HG02938 (cell line): ENCODE results near the gene ERICH4.
A peak's percentile ranks its signal among the peaks of the same experiment; 100 is the strongest.
"Not testable (repeated sequence)": the region's sequence is repeated elsewhere in the genome, so short reads cannot be mapped to it uniquely, and the experiment has no call there.

ENCODE experiments used
- ATAC-seq: cut with Tn5 transposase; IDR thresholded peaks from one replicate; pipeline ENCODE4 v1.9.1; 2021; ENCODE audit warnings: mild to moderate bottlenecking, moderate library complexity; ENCODE audit not compliant: unreplicated experiment

ERICH4 gene

GRCh38 chr19:41442473-41443355 is at the start of gene ERICH4:
Gene ERICH4, plus strand, starts transcription at chr19:41443156. Its CDS starts 14 bp downstream, at chr19:41443170.
- ATAC-seq: no peak

GRCh38 chr19:41395355-41395754 is 47.6 kb upstream of the ERICH4 start:
- no peak for ATAC-seq

GRCh38 chr19:41397086-41398049 is 45.6 kb upstream of the ERICH4 start, which contains the start of the genes BCKDHA and EXOSC5:
Gene BCKDHA, plus strand, starts transcription at chr19:41397818. Its CDS starts 10 bp downstream, at chr19:41397828.
Gene EXOSC5, minus strand, starts transcription at chr19:41397359. Its CDS starts 31 bp downstream, at chr19:41397328.
- peak; percentile 74 for ATAC-seq

- no peak for ATAC-seq
Measured at GRCh38 chr19:41398050-41398418, 44.9 kb upstream of the ERICH4 start.

GRCh38 chr19:41398598-41398997 is 44.4 kb upstream of the ERICH4 start:
- no peak for ATAC-seq

- ATAC-seq: no peak
Measured at GRCh38 chr19:41399091-41399490, 43.9 kb upstream of the ERICH4 start.

GRCh38 chr19:41399525-41399924 is 43.4 kb upstream of the ERICH4 start:
- ATAC-seq: no peak

- no peak for ATAC-seq
Measured at GRCh38 chr19:41401483-41401882, 41.5 kb upstream of the ERICH4 start.

GRCh38 chr19:41402010-41402409 is 40.9 kb upstream of the ERICH4 start:
- no peak for ATAC-seq

- no peak for ATAC-seq
Measured at GRCh38 chr19:41403181-41403970, 39.6 kb upstream of the ERICH4 start.

GRCh38 chr19:41405776-41406175 is 37.2 kb upstream of the ERICH4 start:
- no peak for ATAC-seq

GRCh38 chr19:41407271-41407670 is 35.7 kb upstream of the ERICH4 start:
- ATAC-seq: no peak

GRCh38 chr19:41408256-41408655 is 34.7 kb upstream of the ERICH4 start:
- ATAC-seq: no peak

- ATAC-seq: not testable (repeated sequence)
Measured at GRCh38 chr19:41408846-41409245, 34.1 kb upstream of the ERICH4 start.

- no peak for ATAC-seq
Measured at GRCh38 chr19:41409288-41409687, 33.7 kb upstream of the ERICH4 start.

- no peak for ATAC-seq
Measured at GRCh38 chr19:41410336-41411054, 32.5 kb upstream of the ERICH4 start.

GRCh38 chr19:41411100-41411967 is 31.6 kb upstream of the ERICH4 start:
- ATAC-seq: no peak

- ATAC-seq: no peak
Measured at GRCh38 chr19:41411968-41412265, 31.0 kb upstream of the ERICH4 start.

GRCh38 chr19:41412953-41413352 is 30.0 kb upstream of the ERICH4 start:
- no peak for ATAC-seq
